A549 (cell line): ENCODE data around the gene ELF2.

Experiments
- BHLHE40 ChIP-seq: IDR thresholded peaks from 2 replicates; pipeline ENCODE4 v1.6.1; 2012; ENCODE audit warnings: low read depth, low read length, inconsistent platforms
- CHD2 ChIP-seq: fragments of 150-350 bp; IDR thresholded peaks from 2 replicates; pipeline ENCODE4 v1.6.1; 2014; ENCODE audit warnings: low read length; ENCODE audit not compliant: partially characterized antibody
- CHD4 ChIP-seq: fragments of 200-600 bp; sonication (generic); IDR thresholded peaks from 2 replicates; pipeline ENCODE4 v1.6.1; 2016; ENCODE audit warnings: antibody characterized with exemption, mild to moderate bottlenecking, borderline replicate concordance
- CTCF ChIP-seq: fragments of >200 bp; sonication (Bioruptor Twin); formaldehyde crosslinking; IDR thresholded peaks from 3 replicates; pipeline ENCODE4 v1.5.1; 2016
- JUN ChIP-seq, 2 experiments: fragments of >200 bp; sonication (Bioruptor Twin); formaldehyde crosslinking; IDR thresholded peaks; 2 replicates in 1 of 2; 3 replicates in 1 of 2; pipeline ENCODE4 v1.6.1; 2016 to 2017
- JUNB ChIP-seq: fragments of >200 bp; sonication (Bioruptor Twin); formaldehyde crosslinking; IDR thresholded peaks from 2 replicates; pipeline ENCODE4 v1.6.1; 2016
- MAX ChIP-seq: IDR thresholded peaks from 2 replicates; pipeline ENCODE4 v1.6.1; 2012
- PHF8 ChIP-seq: fragments of 200-600 bp; sonication (generic); IDR thresholded peaks from 2 replicates; pipeline ENCODE4 v1.6.1; 2016; ENCODE audit warnings: low read depth, mild to moderate bottlenecking, antibody characterized with exemption, moderate library complexity, borderline replicate concordance
- POLR2A ChIP-seq: IDR thresholded peaks from 2 replicates; pipeline ENCODE4 v1.6.1; 2012; ENCODE audit warnings: mild to moderate bottlenecking, low read length
- RAD21 ChIP-seq, 2 experiments: fragments of >200 bp in 1 of 2; sonication (Bioruptor Twin) in 1 of 2; formaldehyde crosslinking in 1 of 2; IDR thresholded peaks in 1 of 2; conservative IDR thresholded peaks in 1 of 2; 2 replicates in 1 of 2; 3 replicates in 1 of 2; pipeline ENCODE4 v1.6.1; 2012 to 2018; ENCODE audit warnings: inconsistent platforms in 1 of 2
- REST ChIP-seq: fragments of 200-600 bp; sonication (generic); IDR thresholded peaks from 2 replicates; pipeline ENCODE4 v1.6.1; 2016; ENCODE audit warnings: antibody characterized with exemption, mild to moderate bottlenecking, moderate library complexity
- RFX5 ChIP-seq: fragments of 450-650 bp; IDR thresholded peaks from 2 replicates; pipeline ENCODE4 v1.7.1; 2014; ENCODE audit warnings: antibody characterized with exemption, mild to moderate bottlenecking, moderate library complexity
- USF2 ChIP-seq: fragments of 450-650 bp; IDR thresholded peaks from 2 replicates; pipeline ENCODE4 v1.6.1; 2014; ENCODE audit warnings: antibody characterized with exemption

GRCh38 chr4:139018971-139019758 lies 157.9 kb downstream of the ELF2 start:
- no peak for TF ChIP-seq JUN (IDR thresholded peaks at IDR 0.05)
- no peak for TF ChIP-seq PHF8
- TF ChIP-seq CHD2 = no peak
- TF ChIP-seq MAX = no peak
- no peak for TF ChIP-seq POLR2A
- no peak for TF ChIP-seq CTCF
- no peak for TF ChIP-seq BHLHE40
- TF ChIP-seq REST = no peak
- no peak for TF ChIP-seq RFX5
- TF ChIP-seq USF2 = no peak
- TF ChIP-seq RAD21 (conservative IDR thresholded peaks at IDR 0.05 in 1 of 2, IDR thresholded peaks at IDR 0.05 in 1 of 2) = no peak
- TF ChIP-seq CHD4 = no peak
- no peak for TF ChIP-seq JUNB
